ENCODE measurements around the gene METTL24.

Gene METTL24

DNA sequence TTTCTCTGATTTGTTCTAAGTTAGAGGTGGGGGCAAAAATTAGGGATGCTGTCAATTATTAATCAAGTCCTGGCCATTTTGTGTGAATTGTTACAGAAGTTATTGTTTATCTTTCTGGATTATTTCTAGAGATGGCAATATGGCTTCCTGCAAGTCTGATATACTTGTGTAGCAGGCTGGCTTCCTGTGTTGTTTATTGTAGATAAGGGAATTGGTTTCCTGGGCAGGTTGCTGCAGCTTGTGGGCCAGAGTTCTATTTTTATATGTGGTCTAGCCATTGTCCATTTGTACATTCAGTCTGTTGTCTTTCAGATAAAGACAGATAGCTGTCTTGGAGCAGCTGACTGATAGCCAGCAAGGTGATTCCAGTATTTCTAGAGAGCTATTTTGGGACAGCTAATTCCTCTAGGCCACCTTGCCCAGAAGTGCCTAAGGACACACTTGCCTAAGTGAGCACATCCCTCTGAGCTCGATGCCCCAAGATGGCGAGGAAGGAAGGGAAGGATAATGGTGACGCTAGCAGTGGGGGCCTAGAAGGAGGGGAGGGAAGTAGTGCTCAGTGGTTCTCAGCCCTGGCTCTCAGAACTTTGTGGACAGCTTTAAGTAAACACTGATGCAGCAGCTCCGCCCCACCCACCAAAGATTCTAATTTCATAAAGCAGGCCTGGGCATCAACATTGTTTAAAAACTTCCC, 31.7 kb upstream of the METTL24 start:
- TF ChIP-seq, protein P1, sequence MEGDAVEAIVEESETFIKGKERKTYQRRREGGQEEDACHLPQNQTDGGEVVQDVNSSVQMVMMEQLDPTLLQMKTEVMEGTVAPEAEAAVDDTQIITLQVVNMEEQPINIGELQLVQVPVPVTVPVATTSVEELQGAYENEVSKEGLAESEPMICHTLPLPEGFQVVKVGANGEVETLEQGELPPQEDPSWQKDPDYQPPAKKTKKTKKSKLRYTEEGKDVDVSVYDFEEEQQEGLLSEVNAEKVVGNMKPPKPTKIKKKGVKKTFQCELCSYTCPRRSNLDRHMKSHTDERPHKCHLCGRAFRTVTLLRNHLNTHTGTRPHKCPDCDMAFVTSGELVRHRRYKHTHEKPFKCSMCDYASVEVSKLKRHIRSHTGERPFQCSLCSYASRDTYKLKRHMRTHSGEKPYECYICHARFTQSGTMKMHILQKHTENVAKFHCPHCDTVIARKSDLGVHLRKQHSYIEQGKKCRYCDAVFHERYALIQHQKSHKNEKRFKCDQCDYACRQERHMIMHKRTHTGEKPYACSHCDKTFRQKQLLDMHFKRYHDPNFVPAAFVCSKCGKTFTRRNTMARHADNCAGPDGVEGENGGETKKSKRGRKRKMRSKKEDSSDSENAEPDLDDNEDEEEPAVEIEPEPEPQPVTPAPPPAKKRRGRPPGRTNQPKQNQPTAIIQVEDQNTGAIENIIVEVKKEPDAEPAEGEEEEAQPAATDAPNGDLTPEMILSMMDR (IDR thresholded peaks at IDR 0.05; ENCODE audit: insufficient read depth, low read length, poor library complexity, severe bottlenecking) = no peak
- no peak overlapping the region for H3K4me3 ChIP-seq (replicated peaks; ENCODE audit: low read depth, low read length)
- no peaks in the 10 kb centered on the region for H3K36me3 ChIP-seq (ENCODE audit: control insufficient read depth, insufficient read depth, low read length)
- H3K27me3 ChIP-seq (replicated peaks; ENCODE audit: control insufficient read depth, insufficient read depth, low read length) = no peaks in the 10 kb centered on the region; the same call in 1 of the 2 replicates
- no peak for DNase-seq (ENCODE audit: extremely low read depth, insufficient read length)

DNA sequence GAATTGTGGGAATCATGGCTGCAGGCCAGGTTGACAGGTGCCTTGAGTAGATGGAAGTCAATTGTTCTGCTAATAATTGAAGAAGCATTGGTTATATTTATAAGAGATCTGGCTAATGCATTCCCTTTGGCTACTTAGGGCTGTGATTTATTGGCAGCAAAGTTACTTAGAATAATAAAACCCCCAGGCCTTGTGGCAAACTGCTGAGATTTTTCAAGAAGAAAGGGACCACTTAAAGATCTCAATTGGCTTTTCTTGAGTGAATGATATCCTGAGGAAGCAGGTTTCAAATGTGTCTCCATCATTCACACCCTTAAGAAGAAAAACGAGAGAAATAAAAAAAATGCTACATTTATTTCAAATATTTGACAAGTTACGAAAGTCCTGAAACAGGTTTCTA, 29.8 kb upstream of the METTL24 start:
- no peak for DNase-seq (ENCODE audit: extremely low read depth, insufficient read length)
- H3K4me3 ChIP-seq (replicated peaks; ENCODE audit: low read depth, low read length) = no peak overlapping the region
- H3K27me3 ChIP-seq (replicated peaks; ENCODE audit: control insufficient read depth, insufficient read depth, low read length) = no peaks in the 10 kb centered on the region; the same call in 1 of the 2 replicates
- H3K36me3 ChIP-seq (ENCODE audit: control insufficient read depth, insufficient read depth, low read length) = no peaks in the 10 kb centered on the region
- TF ChIP-seq, protein P1 (IDR thresholded peaks at IDR 0.05; ENCODE audit: insufficient read depth, low read length, poor library complexity, severe bottlenecking) = no peak

- TF ChIP-seq, protein P1 (IDR thresholded peaks at IDR 0.05; ENCODE audit: insufficient read depth, low read length, poor library complexity, severe bottlenecking) = no peak
- no peak for DNase-seq (ENCODE audit: extremely low read depth, insufficient read length)
- no peak overlapping the region for H3K4me3 ChIP-seq (replicated peaks; ENCODE audit: low read depth, low read length)
- H3K27me3 ChIP-seq (replicated peaks; ENCODE audit: control insufficient read depth, insufficient read depth, low read length) = no peaks in the 10 kb centered on the region
- H3K36me3 ChIP-seq (ENCODE audit: control insufficient read depth, insufficient read depth, low read length) = no peaks in the 10 kb centered on the region
These were observed 27.3 kb upstream of the METTL24 start for GRCh38 chr6:110385458-110385863.

DNA sequence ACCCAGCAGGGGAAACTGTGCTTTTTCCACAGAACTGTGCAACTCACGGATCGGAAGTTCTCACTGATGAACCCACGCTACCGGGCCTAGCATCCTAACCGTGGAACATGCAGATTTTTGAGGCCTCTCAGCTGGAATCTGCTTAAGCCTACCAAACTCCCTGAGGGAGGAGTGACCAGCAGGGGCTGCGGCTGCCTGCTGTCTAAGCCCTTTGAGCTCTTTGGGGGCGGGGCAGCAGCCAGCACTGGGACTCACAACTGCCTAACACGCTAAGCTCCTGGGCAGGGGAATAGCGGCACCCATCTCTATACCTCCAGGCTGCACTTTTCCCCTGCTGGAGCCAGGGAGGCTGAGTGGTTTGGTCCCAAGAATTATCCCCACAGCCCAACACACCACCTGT, 20.4 kb upstream of the METTL24 start:
- no peaks in the 10 kb centered on the region for H3K27me3 ChIP-seq (replicated peaks; ENCODE audit: control insufficient read depth, insufficient read depth, low read length)
- H3K4me3 ChIP-seq (replicated peaks; ENCODE audit: low read depth, low read length) = no peak overlapping the region
- TF ChIP-seq, protein P1 (IDR thresholded peaks at IDR 0.05; ENCODE audit: insufficient read depth, low read length, poor library complexity, severe bottlenecking) = no peak
- H3K36me3 ChIP-seq (ENCODE audit: control insufficient read depth, insufficient read depth, low read length) = no peaks in the 10 kb centered on the region
- DNase-seq (ENCODE audit: extremely low read depth, insufficient read length) = no peak

DNA sequence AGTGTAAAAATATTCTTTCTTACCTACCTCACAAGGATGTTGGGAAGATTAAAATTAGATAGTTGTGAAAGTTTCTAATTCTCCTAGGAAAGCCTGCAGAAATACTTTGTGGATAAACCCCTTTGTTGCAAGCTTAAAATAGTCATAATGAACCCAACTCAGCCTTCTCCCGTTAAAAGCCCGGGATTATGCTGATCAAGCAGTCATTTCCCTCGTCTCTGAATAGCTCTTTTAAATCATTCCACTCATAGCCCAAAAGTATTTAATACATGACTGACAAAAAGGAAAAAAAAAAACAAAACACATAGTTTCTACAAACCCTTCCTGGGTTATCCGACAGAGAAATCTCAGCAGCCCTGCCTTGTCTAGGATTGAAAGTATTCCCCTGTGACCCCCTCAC, 10.9 kb upstream of the METTL24 start:
- no peaks in the 10 kb centered on the region; the same call in 1 of the 2 replicates for H3K27me3 ChIP-seq (replicated peaks; ENCODE audit: control insufficient read depth, insufficient read depth, low read length)
- TF ChIP-seq, protein P1 (IDR thresholded peaks at IDR 0.05; ENCODE audit: insufficient read depth, low read length, poor library complexity, severe bottlenecking) = no peak
- H3K36me3 ChIP-seq (ENCODE audit: control insufficient read depth, insufficient read depth, low read length) = no peaks in the 10 kb centered on the region
- no peak for DNase-seq (ENCODE audit: extremely low read depth, insufficient read length)
- no peak overlapping the region for H3K4me3 ChIP-seq (replicated peaks; ENCODE audit: low read depth, low read length)
